B cell (primary cell): ENCODE measurements around the gene DOHH. TPM values are rescaled to one million over a fixed set of nuclear protein-coding genes. Genes with fewer than 3 reads are reported as not detected.

ENCODE experiments used
- ATAC-seq: fragments of 200-7000 bp; cut with Tn5 transposase; one replicate; pipeline ENCODE4 v1.10.0; 2021; ENCODE audit warnings: low read depth, mild to moderate bottlenecking, moderate number of reproducible peaks, moderate library complexity
- CTCF ChIA-PET: fragments of 350-600 bp; sonication (Branson Sonifier 250); formaldehyde crosslinking; loops from one replicate; lab custom pipeline; 2021; ENCODE audit warnings: antibody characterized with exemption, inconsistent platforms; lab: Charles Lee
- POLR2A ChIA-PET: fragments of 350-600 bp; sonication (Branson Sonifier 250); formaldehyde crosslinking; loops from one replicate; lab custom pipeline; 2021; ENCODE audit warnings: antibody characterized with exemption; lab: Charles Lee
- DNase-seq: peaks from one replicate; pipeline ENCODE4 v3.0.0; 2013
- H2AFZ ChIP-seq: 2 replicates; pipeline ENCODE4 v1.6.1; 2012; ENCODE audit warnings: mild to moderate bottlenecking, low read depth, low read length; ENCODE audit not compliant: insufficient read depth, poor library complexity, severe bottlenecking
- H3K27ac ChIP-seq, 2 donors: 1 replicate in 1 of 2; 2 replicates in 1 of 2; pipeline ENCODE4 v1.5.1; 2012 to 2013; ENCODE audit warnings: low read length in 2 of 2, mild to moderate bottlenecking in 2 of 2, moderate library complexity in 1 of 2
- H3K27me3 ChIP-seq, 4 experiments: fragments of 200-600 bp in 1 of 4; sonication (generic) in 1 of 4; replicated peaks in 1 of 4; 1 replicate in 2 of 4; 2 replicates in 2 of 4; pipeline versions ENCODE4 v1.6.1 to v1.7.0; 2013 to 2016; ENCODE audit warnings: low read length in 3 of 4, mild to moderate bottlenecking in 2 of 4, mixed read lengths in 1 of 4, moderate library complexity in 1 of 4; ENCODE audit not compliant: insufficient read depth in 4 of 4, control insufficient read depth in 3 of 4; ENCODE audit errors: control extremely low read depth in 1 of 4
- H3K36me3 ChIP-seq, 2 experiments: replicated peaks in 1 of 2; 1 replicate in 1 of 2; 2 replicates in 1 of 2; pipeline versions ENCODE4 v1.6.1 to v1.7.1; 2013; ENCODE audit warnings: low read length in 1 of 2; ENCODE audit not compliant: insufficient read depth in 2 of 2, control insufficient read depth in 1 of 2; ENCODE audit errors: control extremely low read depth in 1 of 2, extremely low read depth in 1 of 2
- H3K4me1 ChIP-seq, 2 donors: fragments of 200-600 bp in 1 of 2; sonication (generic) in 1 of 2; 1 replicate in 1 of 2; 2 replicates in 1 of 2; pipeline versions ENCODE4 v1.5.1 to v1.6.1; 2013 to 2017; ENCODE audit warnings: low read length in 2 of 2; ENCODE audit not compliant: control insufficient read depth in 2 of 2, insufficient read depth in 2 of 2
- H3K4me2 ChIP-seq: replicated peaks from 2 replicates; pipeline ENCODE3; 2012; ENCODE audit warnings: mild to moderate bottlenecking, low read depth, low read length; ENCODE audit not compliant: poor library complexity, severe bottlenecking
- H3K4me3 ChIP-seq, 5 experiments: fragments of 200-600 bp in 1 of 5; sonication (generic) in 1 of 5; 1 replicate in 3 of 5; 2 replicates in 2 of 5; pipeline versions ENCODE4 v1.5.1 to v1.7.0; 2011 to 2016; ENCODE audit warnings: low read length in 4 of 5, mild to moderate bottlenecking in 4 of 5, low read depth in 2 of 5, control low read depth in 1 of 5, moderate library complexity in 1 of 5; ENCODE audit not compliant: insufficient read depth in 1 of 5; ENCODE audit errors: control extremely low read depth in 1 of 5, extremely low read depth in 1 of 5
- H3K79me2 ChIP-seq: fragments of 200-600 bp; sonication (generic); one replicate; pipeline ENCODE4 v1.6.0; 2016; ENCODE audit warnings: low read length; ENCODE audit not compliant: control insufficient read depth, insufficient read depth
- H3K9ac ChIP-seq: fragments of 200-600 bp; sonication (generic); 2 replicates; pipeline ENCODE4 v1.6.1; 2017; ENCODE audit warnings: mild to moderate bottlenecking, low read length, moderate library complexity
- H3K9me3 ChIP-seq, 3 donors: one replicate each; pipeline versions ENCODE4 v1.6.1 to v1.7.1; 2013; ENCODE audit warnings: low read length in 2 of 3; ENCODE audit not compliant: control insufficient read depth in 2 of 3, insufficient read depth in 1 of 3; ENCODE audit errors: control extremely low read depth in 1 of 3
- H4K20me1 ChIP-seq: 2 replicates; pipeline ENCODE4 v1.6.0; 2012; ENCODE audit warnings: mild to moderate bottlenecking, low read length; ENCODE audit not compliant: insufficient read depth, control insufficient read depth, poor library complexity, severe bottlenecking
- H3K27ac Mint-ChIP-seq: one replicate; pipeline ENCODE4 v1.8.0; 2021; ENCODE audit warnings: mixed read lengths
- H3K27me3 Mint-ChIP-seq: one replicate; pipeline ENCODE4 v1.8.0; 2021; ENCODE audit warnings: mixed read lengths
- H3K4me1 Mint-ChIP-seq: one replicate; pipeline ENCODE4 v1.8.0; 2021; ENCODE audit warnings: mixed read lengths
- H3K4me3 Mint-ChIP-seq: one replicate; pipeline ENCODE4 v1.8.0; 2021; ENCODE audit warnings: mixed read lengths
- H3K9me3 Mint-ChIP-seq: one replicate; pipeline ENCODE4 v1.8.0; 2022; ENCODE audit warnings: mixed read lengths; ENCODE audit not compliant: insufficient read depth
- EZH2 ChIP-seq: IDR thresholded peaks from 2 replicates; pipeline ENCODE4 v1.6.1; 2012; ENCODE audit warnings: borderline replicate concordance, low read depth, mild to moderate bottlenecking, moderate library complexity, low read length; ENCODE audit not compliant: insufficient read depth, poor library complexity, severe bottlenecking
- WGBS: methylation state at CpG from one replicate; pipeline ENCODE4 v1.1.5; 2013; ENCODE audit warnings: missing lambda C conversion rate; ENCODE audit not compliant: insufficient coverage; 5-methylcytosine and 5-hydroxymethylcytosine counted together
- intact Hi-C: fragments of 100-400 bp; cut with micrococcal nuclease; formaldehyde crosslinking; loops from one replicate; pipeline ENCODE4 v1.10.0; 2022
- polyA plus RNA-seq: library from polyadenylated mRNA; depleted of rRNA; stranded (reverse); fragments of >200 nt; gene quantifications from 2 replicates; pipeline ENCODE4 v1.2.3, GENCODE V29; 2012
- total RNA-seq, 2 donors: library from RNA; stranded (reverse); fragments of 120-200 nt in 1 of 2; gene quantifications; 1 replicate in 1 of 2; 2 replicates in 1 of 2; pipeline versions ENCODE4 v1.2.3 to v1.2.4, GENCODE V29; 2013 to 2022
- TF ChIP-seq, protein P1 (sequence below): fragments of 200-600 bp; IDR thresholded peaks from one replicate; pipeline ENCODE4 v1.8.0; 2022; ENCODE audit warnings: antibody characterized with exemption, mild to moderate bottlenecking

Gene DOHH
- total and polyA plus RNA-seq, 2 donors (not counting 1 experiment from before 2014, with no cell fraction given) = 6.6 to 8.6 TPM

DNA sequence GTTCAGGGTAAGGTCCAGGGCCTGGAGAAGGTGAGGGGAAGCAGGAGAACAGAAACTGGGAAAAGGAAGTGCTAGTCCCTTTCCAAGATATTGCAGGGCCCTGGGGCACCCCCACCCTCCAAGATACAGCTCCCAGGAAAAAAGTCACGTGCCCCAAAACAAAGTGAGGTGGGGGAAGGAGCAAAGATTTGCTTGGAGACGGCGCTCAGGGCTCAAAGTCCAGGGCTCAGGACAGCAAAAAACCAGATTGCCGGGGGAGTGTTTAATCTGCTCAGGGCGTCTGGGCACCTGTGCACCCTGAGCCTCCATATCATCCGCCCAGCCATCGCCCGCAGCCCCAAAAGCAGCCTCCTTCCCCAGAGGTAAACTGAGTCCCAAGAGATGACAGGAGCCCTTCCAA lies 26.5 kb downstream of the DOHH start:
- Histone ChIP-seq H4K20me1 (no peaks in the 10 kb centered on the region), H3K9me3 (peaks cover 0 to 2% (median 0%) of the 10 kb centered on the region in 3 donors), H3K27me3 (peaks cover 0 to 9% (median 0%) of the 10 kb centered on the region in 4 experiments), H2AFZ (no peak overlapping the region), H3K79me2 (no peaks in the 10 kb centered on the region), H3K4me1 (peaks cover 3 to 8% of the 10 kb centered on the region in 2 donors), H3K4me3 (no peak overlapping the region), H3K4me2 (no peak overlapping the region), H3K9ac (no peak overlapping the region), H3K36me3 (no peaks in the 10 kb centered on the region), H3K27ac (no peak overlapping the region)
- intact Hi-C loops = no loop called here
- no peaks in the 10 kb centered on the region for H3K9me3 Mint-ChIP-seq
- H3K27ac Mint-ChIP-seq = no peak overlapping the region
- ATAC-seq (no peak), DNase-seq (no peak)
- ChIA-PET CTCF (interaction anchor here (2.1 to 2.4 kb wide), 2 partner anchors 146 to 169 kb away, joined by 10 to 17 read pairs; no protein-coding TSS in a partner anchor), POLR2A (no interaction called here)
- no peak overlapping the region for H3K4me3 Mint-ChIP-seq
- no peak for TF ChIP-seq EZH2
- TF ChIP-seq, protein P1, sequence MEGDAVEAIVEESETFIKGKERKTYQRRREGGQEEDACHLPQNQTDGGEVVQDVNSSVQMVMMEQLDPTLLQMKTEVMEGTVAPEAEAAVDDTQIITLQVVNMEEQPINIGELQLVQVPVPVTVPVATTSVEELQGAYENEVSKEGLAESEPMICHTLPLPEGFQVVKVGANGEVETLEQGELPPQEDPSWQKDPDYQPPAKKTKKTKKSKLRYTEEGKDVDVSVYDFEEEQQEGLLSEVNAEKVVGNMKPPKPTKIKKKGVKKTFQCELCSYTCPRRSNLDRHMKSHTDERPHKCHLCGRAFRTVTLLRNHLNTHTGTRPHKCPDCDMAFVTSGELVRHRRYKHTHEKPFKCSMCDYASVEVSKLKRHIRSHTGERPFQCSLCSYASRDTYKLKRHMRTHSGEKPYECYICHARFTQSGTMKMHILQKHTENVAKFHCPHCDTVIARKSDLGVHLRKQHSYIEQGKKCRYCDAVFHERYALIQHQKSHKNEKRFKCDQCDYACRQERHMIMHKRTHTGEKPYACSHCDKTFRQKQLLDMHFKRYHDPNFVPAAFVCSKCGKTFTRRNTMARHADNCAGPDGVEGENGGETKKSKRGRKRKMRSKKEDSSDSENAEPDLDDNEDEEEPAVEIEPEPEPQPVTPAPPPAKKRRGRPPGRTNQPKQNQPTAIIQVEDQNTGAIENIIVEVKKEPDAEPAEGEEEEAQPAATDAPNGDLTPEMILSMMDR = no peak
- 98% methylated on average over 8 of the region's 8 CpGs for WGBS
- peaks cover 10% of the 10 kb centered on the region for H3K4me1 Mint-ChIP-seq
- peaks cover 9% of the 10 kb centered on the region for H3K27me3 Mint-ChIP-seq

DNA sequence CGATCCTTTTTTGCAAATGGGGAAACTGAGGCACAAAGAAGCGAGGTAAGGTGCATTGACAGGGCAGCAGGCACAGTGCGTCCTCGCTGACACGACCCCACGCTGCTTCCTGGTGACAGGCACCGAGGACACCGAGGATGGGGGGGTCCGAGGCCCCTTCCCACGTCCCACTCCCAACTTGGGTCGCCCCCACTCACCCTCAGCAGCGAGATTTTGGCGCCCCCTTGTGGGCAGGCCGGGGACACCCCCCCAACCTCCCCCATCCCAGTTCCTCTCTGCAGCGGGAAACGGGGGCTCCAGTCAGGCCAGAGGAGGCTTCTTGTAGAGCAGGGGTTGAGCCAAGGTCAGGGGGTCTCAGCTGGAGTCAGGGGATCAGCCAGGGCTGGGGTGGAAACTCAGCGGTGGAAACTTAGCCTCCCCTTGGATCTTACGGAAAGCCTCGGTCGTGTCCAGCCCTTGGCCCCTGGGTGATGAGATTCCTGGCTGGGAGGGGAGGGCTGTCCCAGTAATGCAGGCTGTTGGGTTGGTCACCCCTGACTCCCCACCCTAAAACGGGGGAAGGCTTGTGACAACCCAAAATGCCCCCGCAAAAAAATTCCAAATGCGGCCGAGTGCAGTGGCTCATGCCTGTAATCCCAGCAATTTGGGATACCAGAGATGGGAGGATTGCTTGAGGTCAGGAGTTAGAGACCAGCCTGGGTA lies 28.4 kb downstream of the DOHH start:
- H3K36me3 ChIP-seq = no peaks in the 10 kb centered on the region
- CTCF ChIA-PET = interaction anchor here (0.5 to 2.8 kb wide), 10 partner anchors 11 to 235 kb away, joined by 3 to 17 read pairs (median 4); partner anchors contain the start of gene TJP3
- peak; percentile 47 for ATAC-seq

More for the DNA sequence above, 28.4 kb downstream of the DOHH start:
- H2AFZ ChIP-seq = no peak overlapping the region
- 35% methylated on average over 12 of the region's 24 CpGs for WGBS
- Mint-ChIP-seq H3K4me3 (no peak overlapping the region), H3K9me3 (peaks cover 3% of the 10 kb centered on the region), H3K27me3 (peaks cover 4% of the 10 kb centered on the region), H3K27ac (no peak overlapping the region), H3K4me1 (no peaks in the 10 kb centered on the region)
- DNase-seq = peak; percentile 53
- H3K4me2 ChIP-seq = no peak overlapping the region
- POLR2A ChIA-PET = no interaction called here
- no peak overlapping the region for H3K4me3 ChIP-seq
- no peaks in the 10 kb centered on the region for H3K79me2 ChIP-seq
- TF ChIP-seq EZH2 = no peak
- TF ChIP-seq, protein P1 = peak; percentile 62
- H3K27ac ChIP-seq = no peak overlapping the region
- no peaks in the 10 kb centered on the region for H3K4me1 ChIP-seq
- no peak overlapping the region for H3K9ac ChIP-seq
- intact Hi-C loops = no loop called here
- peaks cover 0 to 11% (median 3%) of the 10 kb centered on the region in 3 donors for H3K9me3 ChIP-seq
- H3K27me3 ChIP-seq = peaks cover 0 to 5% (median 0%) of the 10 kb centered on the region in 4 experiments
- no peaks in the 10 kb centered on the region for H4K20me1 ChIP-seq
